Nephron progenitor cell (in vitro differentiated cells): Measurements from ENCODE around the gene LPAR1.

Source experiments
- DNase-seq: peaks from one replicate; pipeline ENCODE4 v3.0.0; 2021
- H3K27ac Mint-ChIP-seq: 2 replicates; pipeline ENCODE4 v1.8.0; 2021; ENCODE audit warnings: mild to moderate bottlenecking, moderate library complexity, mixed read lengths
- H3K27me3 Mint-ChIP-seq: 2 replicates; pipeline ENCODE4 v1.8.0; 2021; ENCODE audit warnings: mild to moderate bottlenecking, low read depth, mixed read lengths; ENCODE audit not compliant: poor library complexity
- H3K36me3 Mint-ChIP-seq: 2 replicates; pipeline ENCODE4 v1.8.0; 2021; ENCODE audit warnings: low read depth, mixed read lengths
- H3K4me1 Mint-ChIP-seq: 2 replicates; pipeline ENCODE4 v1.8.0; 2021; ENCODE audit warnings: mixed read lengths
- H3K4me3 Mint-ChIP-seq: 2 replicates; pipeline ENCODE4 v1.8.0; 2021; ENCODE audit warnings: mild to moderate bottlenecking, moderate library complexity, mixed read lengths
- H3K9me3 Mint-ChIP-seq: 2 replicates; pipeline ENCODE4 v1.8.0; 2021; ENCODE audit warnings: mild to moderate bottlenecking, moderate library complexity, mixed read lengths
- TF ChIP-seq, protein P1 (sequence below): fragments of 200-600 bp; sonication (generic); IDR thresholded peaks from 2 replicates; pipeline ENCODE4 v1.5.0; 2021; ENCODE audit warnings: antibody characterized with exemption

LPAR1 gene

DNA sequence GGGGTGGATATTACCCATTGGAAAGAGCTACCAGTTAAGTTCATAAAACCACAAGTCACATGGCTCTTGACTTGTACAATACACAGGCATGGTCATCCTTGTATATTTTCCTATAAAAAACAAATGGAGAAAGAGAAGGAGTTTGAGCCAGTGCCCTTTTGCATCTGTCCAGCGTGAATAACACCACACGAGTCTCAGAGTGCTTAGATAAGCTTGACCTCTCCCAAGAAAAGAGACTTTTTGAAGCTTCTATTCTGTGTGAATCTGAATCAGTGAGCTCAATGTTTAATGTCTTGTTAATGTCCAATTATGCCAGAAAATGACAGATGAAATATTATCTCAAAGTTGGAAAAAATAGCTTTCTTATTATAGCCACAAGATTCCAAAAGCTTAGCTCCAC lies 30.9 kb upstream of the LPAR1 start:
- no peak overlapping the region for H3K4me3 Mint-ChIP-seq
- TF ChIP-seq, protein P1, sequence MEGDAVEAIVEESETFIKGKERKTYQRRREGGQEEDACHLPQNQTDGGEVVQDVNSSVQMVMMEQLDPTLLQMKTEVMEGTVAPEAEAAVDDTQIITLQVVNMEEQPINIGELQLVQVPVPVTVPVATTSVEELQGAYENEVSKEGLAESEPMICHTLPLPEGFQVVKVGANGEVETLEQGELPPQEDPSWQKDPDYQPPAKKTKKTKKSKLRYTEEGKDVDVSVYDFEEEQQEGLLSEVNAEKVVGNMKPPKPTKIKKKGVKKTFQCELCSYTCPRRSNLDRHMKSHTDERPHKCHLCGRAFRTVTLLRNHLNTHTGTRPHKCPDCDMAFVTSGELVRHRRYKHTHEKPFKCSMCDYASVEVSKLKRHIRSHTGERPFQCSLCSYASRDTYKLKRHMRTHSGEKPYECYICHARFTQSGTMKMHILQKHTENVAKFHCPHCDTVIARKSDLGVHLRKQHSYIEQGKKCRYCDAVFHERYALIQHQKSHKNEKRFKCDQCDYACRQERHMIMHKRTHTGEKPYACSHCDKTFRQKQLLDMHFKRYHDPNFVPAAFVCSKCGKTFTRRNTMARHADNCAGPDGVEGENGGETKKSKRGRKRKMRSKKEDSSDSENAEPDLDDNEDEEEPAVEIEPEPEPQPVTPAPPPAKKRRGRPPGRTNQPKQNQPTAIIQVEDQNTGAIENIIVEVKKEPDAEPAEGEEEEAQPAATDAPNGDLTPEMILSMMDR: no peak
- H3K9me3 Mint-ChIP-seq: no peaks in the 10 kb centered on the region
- peaks cover 7% of the 10 kb centered on the region for H3K27me3 Mint-ChIP-seq
- H3K36me3 Mint-ChIP-seq: no peaks in the 10 kb centered on the region
- no peak overlapping the region for H3K27ac Mint-ChIP-seq
- no peaks in the 10 kb centered on the region for H3K4me1 Mint-ChIP-seq
- no peak for DNase-seq

- H3K36me3 Mint-ChIP-seq: no peaks in the 10 kb centered on the region
- peaks cover 11% of the 10 kb centered on the region for H3K27me3 Mint-ChIP-seq
- TF ChIP-seq, protein P1: no peak
- no peaks in the 10 kb centered on the region for H3K9me3 Mint-ChIP-seq
- no peaks in the 10 kb centered on the region for H3K4me1 Mint-ChIP-seq
- no peak overlapping the region for H3K4me3 Mint-ChIP-seq
- DNase-seq: no peak
- no peak overlapping the region for H3K27ac Mint-ChIP-seq
Observed at GRCh38 chr9:111068771-111069170, 30.5 kb upstream of the LPAR1 start.

- Mint-ChIP-seq H3K27ac (no peak overlapping the region), H3K9me3 (no peaks in the 10 kb centered on the region), H3K27me3 (peaks cover 15% of the 10 kb centered on the region), H3K4me1 (no peaks in the 10 kb centered on the region), H3K4me3 (no peak overlapping the region), H3K36me3 (no peaks in the 10 kb centered on the region)
- no peak for DNase-seq
- TF ChIP-seq, protein P1: no peak
Observed at GRCh38 chr9:111068383-111068730, 30.1 kb upstream of the LPAR1 start.

GRCh38 chr9:111066468-111066867 lies 28.2 kb upstream of the LPAR1 start:
- Mint-ChIP-seq H3K27me3 (peaks cover 24% of the 10 kb centered on the region), H3K4me1 (no peaks in the 10 kb centered on the region), H3K4me3 (no peak overlapping the region), H3K27ac (no peak overlapping the region), H3K9me3 (no peaks in the 10 kb centered on the region), H3K36me3 (no peaks in the 10 kb centered on the region)
- DNase-seq: no peak
- TF ChIP-seq, protein P1: no peak

DNA sequence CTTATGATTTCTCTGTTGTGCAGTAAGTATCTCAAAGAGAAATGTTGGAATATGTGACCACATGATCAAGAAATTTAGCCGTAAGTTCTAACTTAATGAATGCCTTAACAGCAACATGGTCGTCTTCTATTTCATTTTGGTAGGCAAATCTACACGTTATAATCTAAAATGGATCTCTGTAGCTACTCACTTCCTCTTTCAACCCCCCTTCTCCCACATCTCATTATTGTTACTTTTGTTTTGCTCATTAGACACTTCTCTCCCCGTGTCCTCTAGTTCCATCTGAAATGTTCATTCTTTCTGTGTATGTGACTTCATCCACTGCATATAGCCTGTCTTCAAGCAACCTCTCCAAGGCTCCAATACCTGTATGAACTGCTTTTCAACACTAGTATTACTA lies 27.1 kb upstream of the LPAR1 start:
- TF ChIP-seq, protein P1: no peak
- Mint-ChIP-seq H3K4me1 (no peaks in the 10 kb centered on the region), H3K36me3 (no peaks in the 10 kb centered on the region), H3K9me3 (no peaks in the 10 kb centered on the region), H3K27me3 (peaks cover 24% of the 10 kb centered on the region), H3K4me3 (no peak overlapping the region), H3K27ac (no peak overlapping the region)
- DNase-seq: no peak

- peaks cover 24% of the 10 kb centered on the region for H3K27me3 Mint-ChIP-seq
- H3K9me3 Mint-ChIP-seq: peaks cover 3% of the 10 kb centered on the region
- H3K4me1 Mint-ChIP-seq: no peaks in the 10 kb centered on the region
- no peak for DNase-seq
- TF ChIP-seq, protein P1: no peak
- no peak overlapping the region for H3K27ac Mint-ChIP-seq
- H3K36me3 Mint-ChIP-seq: no peaks in the 10 kb centered on the region
- H3K4me3 Mint-ChIP-seq: no peak overlapping the region
Observed at GRCh38 chr9:111064160-111064837, 26.0 kb upstream of the LPAR1 start.
